Inflammatory macrophage treated with lipopolysaccharide for 4 hours (primary cell): ENCODE data around the gene DMAC2.
"Not testable (repeated sequence)": the region's sequence is repeated elsewhere in the genome, so short reads cannot be mapped to it uniquely, and the experiment has no call there.

Source experiments
- DNase-seq: peaks from one replicate; pipeline ENCODE4 v3.0.0-alpha.2; 2020

DMAC2 gene

GRCh38 chr19:41398050-41398418 lies 41.7 kb downstream of the DMAC2 start:
- DNase-seq = peak; percentile 39

DNA sequence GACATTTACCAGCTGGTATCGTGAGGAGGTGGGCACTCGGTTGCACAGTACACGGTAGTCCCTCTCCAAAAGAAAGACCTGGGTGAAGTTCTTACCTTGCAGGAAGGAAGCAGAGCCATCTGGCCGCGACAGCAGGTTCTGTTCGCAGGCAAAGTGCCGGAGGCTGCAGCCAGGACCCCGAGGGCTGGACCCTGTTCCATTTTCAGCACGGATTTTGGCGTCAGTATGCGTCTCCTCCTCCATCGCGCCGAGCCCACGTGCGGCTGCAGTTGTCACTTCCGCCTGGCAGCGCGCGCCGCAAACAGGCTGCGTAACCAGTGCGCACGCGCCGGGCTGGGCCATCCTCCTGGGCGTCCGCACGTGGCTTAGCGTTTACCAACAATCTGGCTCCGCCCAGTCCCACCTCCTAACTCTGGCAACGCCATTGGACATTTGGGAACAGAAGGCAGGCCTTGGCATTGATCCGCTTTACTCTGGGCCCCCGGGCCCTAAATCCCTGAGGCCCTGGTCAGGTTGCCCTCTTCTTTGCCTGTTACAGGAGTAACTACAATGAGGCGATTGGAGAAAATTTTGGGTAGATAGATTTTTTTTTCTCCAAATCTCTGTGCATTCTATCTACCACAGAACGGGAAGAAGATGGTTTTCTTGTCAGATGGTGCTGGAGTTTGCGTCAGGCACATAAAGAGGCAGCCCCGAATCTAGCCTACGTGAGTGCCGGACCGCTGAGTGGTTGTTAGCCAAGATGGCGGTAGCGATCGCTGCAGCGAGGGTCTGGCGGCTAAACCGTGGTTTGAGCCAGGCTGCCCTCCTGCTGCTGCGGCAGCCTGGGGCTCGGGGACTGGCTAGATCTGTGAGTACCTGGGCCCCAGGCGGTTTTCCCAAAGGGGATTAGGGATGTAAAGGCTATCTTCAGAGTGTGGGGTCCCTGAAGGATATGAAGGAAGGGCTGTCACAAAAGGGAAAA lies 42.3 kb downstream of the DMAC2 start, which contains the start of the genes BCKDHA and EXOSC5:
Gene BCKDHA, plus strand, starts transcription at position 733 of the 964 bp plus-strand sequence. Its CDS starts 10 bp downstream, at position 743.
Gene EXOSC5, minus strand, starts transcription at position 274 of the 964 bp plus-strand sequence. Its CDS starts 31 bp downstream, at position 243.
- DNase-seq = peak; percentile 100

DNA sequence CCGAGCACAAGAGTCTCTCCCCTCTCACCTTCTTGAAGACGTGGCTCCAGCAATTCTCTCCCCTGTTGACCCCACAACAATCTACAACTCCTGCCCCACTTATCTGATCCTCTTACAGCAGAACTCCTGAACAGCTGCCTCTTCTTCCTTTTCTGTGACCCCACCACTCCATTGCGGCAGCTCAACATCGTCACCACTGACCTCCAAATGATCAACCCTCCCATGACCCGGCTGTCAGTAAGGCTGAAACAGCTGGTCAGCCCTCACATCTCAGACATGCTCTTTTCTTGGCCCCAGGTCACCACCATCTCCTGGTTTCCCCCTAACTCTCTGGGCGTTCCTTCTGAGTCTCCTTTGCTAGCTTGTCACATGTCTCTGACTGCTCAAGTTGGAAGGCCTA lies 44.4 kb downstream of the DMAC2 start:
- DNase-seq = peak; percentile 16

DNA sequence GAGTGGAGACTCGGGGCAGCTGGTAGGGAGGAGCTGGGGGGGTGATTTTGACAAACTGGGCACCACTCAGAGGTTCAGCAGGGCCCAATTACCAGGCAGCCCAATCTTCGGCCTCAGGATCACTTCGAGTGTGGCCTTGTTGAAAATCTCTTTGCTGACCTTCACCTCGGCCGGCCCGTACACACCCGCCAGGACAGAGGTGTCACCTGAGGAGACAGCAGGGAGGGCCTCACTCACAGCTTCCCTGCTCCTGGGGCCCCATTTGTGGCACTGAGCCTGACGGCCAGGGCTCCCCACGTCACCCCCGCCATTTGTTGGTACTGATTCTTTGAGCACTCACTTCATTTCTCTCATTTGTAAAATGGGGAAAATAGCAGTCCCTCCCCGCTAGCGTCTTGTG lies 46.9 kb downstream of the DMAC2 start:
- no peak for DNase-seq

DNA sequence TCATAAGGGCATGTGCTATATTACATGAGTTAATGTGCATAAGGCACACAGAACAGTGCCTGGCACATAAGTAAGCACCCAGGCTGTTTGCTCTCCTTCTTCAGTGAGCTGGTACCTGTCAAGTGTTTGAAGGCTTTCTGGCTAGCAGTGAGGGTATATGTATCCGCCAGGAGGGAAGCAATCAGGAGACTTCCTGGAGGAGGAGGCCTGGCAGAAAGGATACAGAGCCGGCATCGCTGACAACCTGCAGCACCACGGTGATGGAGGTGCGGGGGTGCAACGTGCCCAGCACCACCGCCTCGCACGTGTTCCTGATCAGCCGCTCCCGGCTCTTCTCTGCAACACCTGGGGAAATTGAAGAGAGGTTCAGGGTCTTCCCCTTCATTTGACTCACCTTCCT lies 48.1 kb downstream of the DMAC2 start:
- no peak for DNase-seq

DNA sequence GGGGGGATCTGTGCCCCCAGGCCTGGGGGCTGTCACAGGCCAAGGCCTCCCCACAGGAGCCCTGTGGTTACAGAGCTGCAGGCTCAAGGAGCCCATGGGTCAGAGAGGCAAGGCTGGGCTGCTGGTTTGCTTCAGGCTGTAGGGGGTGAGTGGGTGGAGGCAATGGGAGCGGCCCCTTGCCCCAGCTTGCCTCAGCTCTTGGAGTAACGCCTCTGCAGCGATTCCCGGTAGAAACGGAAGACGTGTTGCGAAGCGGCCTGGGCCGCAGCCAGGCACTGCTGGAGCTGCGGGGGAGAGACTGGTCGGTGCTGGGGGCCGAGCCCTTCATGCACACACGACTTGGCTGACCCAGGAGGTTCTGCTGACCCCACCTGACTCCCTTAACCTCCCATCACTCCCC lies 53.3 kb downstream of the DMAC2 start:
- peak; percentile 27 for DNase-seq

- DNase-seq = no peak
These were observed 55.4 kb downstream of the DMAC2 start for GRCh38 chr19:41384351-41384750.

- DNase-seq = not testable (repeated sequence)
These were observed 58.2 kb downstream of the DMAC2 start for GRCh38 chr19:41381536-41381935.
